ENCODE results near the gene SLCO2B1.

Gene SLCO2B1

DNA sequence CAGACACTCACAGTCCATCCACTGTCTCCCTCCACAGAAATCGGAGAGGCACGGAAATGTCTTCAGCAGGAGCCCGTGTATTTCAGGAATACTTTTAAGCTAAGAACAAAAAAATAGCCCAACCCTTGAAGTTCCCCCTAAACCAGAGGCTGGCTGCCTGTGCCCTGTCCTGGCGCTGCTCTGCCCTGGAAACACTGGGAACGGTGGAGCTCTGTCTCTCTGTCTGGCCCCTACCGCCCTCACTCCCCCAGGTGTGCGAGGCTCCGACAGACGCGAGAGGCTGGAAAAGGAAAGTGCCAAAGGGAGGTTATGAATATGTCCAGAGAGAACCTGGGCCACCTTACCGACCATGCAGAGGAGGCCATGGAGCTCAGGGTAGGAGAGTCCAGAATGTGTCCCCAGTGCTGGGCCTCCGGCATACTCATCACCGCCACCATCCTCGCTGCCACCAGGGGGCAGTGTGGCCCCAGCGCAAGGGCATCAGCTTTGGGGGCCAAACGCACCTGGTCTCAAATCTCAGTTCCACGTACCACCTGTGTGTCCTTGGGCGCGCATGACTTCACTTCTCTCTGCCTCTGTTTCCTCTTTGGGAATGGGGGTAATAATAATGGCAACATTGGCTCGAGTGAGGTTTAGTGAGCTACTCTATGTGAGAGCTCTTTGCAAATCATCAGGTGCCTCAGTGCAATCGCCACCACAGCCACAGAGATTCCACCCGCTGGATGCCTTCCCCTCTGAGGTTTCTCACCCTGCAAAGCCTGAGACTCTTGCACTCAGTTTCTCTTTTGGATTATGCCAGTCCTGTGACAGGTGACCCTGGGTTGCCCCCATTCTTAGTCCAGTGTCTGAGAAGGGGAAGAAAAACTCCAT is 10.4 kb upstream of the SLCO2B1 start:
- Mint-ChIP-seq H3K27ac (no peak overlapping the region), H3K4me1 (peaks cover 27% of the 10 kb centered on the region), H3K9me3 (no peaks in the 10 kb centered on the region), H3K27me3 (peaks cover 13% of the 10 kb centered on the region), H3K4me3 (no peak overlapping the region)
- DNase-seq (peak; percentile 75 to 78), ATAC-seq (peak; percentile 63)

DNA sequence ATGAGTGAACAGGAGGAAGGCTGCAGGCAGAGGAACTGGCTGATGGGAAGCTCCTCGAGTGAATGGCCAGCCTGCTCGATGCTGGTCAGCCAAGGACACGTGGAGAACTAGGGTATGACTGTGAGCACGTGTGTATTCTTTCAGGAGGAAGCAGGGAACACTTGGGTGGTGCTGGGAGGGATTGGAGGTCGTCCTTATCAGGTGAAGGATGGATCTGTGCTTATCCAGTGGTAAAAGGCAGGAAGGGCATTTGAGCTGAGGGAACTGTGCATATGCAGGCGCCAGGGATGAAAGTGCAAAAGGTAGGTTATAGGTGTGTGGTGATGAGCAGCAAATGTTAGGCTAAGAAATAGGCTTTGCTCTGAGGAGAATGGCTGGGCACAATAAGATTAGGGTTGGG is 9.7 kb upstream of the SLCO2B1 start:
- H3K9me3 Mint-ChIP-seq, result no peaks in the 10 kb centered on the region
- peaks cover 13% of the 10 kb centered on the region for H3K27me3 Mint-ChIP-seq
- DNase-seq (no peak), ATAC-seq (no peak)
- no peak overlapping the region for H3K4me3 Mint-ChIP-seq
- peaks cover 27% of the 10 kb centered on the region for H3K4me1 Mint-ChIP-seq
- no peak overlapping the region for H3K27ac Mint-ChIP-seq

DNA sequence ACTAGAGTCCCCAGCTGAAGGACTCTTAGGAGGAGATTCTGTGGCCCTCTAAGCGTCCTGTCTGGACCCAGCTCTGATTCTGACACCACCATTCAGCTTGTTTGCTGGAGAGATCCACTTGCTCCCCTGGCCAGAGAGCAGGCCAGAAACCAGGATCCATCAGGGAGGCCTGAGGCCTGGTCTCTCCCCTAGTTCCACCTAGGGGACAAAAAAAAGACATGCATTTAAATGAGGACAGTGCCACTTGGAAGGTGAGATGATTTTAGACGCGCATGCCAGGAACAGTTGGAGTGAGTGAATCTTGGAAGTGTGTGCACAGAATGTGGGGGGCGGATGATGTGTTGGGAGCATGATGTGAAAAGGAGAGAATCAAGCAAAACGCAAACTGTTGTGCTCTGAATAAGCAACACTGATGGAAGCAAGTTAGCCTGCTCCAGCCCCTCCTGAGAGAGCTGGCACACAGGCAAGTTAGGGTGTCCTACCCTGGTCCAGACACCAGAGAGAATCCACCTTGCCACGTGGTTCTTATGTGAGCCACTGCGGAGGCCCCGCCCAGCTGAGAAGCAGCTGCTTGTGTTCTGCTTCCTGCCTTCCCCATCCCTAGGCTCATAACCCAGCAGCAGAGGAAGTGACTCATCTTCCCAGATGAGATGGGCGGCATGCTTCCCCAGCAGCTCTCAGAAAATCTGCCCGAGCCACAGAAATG is 8.0 kb upstream of the SLCO2B1 start:
- DNase-seq, result peak; percentile 51 to 82
- H3K9me3 Mint-ChIP-seq, result no peaks in the 10 kb centered on the region
- no peaks in the 10 kb centered on the region for H3K27me3 Mint-ChIP-seq
- H3K4me3 Mint-ChIP-seq, result peak overlapping the region; percentile 24 to 65
- ATAC-seq, result peak; percentile 94
- H3K27ac Mint-ChIP-seq, result no peak overlapping the region
- H3K4me1 Mint-ChIP-seq, result peaks cover 27% of the 10 kb centered on the region

DNA sequence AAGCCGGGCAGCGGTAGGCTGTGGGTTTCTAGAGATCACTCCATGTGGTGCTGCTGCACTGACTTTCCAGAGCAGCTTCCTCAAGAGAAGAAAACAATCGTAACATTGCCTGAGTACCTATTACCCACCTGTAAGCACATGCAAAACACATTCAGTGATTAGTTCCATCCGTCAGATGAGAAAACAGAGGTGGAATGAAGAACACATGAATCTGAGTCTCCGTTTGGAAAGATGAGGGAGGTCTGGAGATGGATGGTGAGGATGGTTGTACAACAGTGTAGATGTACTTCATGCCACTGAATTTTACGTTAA is 7.5 kb upstream of the SLCO2B1 start:
- DNase-seq (no peak), ATAC-seq (no peak)
- Mint-ChIP-seq H3K27ac (no peak overlapping the region), H3K27me3 (no peaks in the 10 kb centered on the region), H3K4me1 (peaks cover 27% of the 10 kb centered on the region), H3K9me3 (no peaks in the 10 kb centered on the region), H3K4me3 (peak overlapping the region; percentile 24 to 65)

DNA sequence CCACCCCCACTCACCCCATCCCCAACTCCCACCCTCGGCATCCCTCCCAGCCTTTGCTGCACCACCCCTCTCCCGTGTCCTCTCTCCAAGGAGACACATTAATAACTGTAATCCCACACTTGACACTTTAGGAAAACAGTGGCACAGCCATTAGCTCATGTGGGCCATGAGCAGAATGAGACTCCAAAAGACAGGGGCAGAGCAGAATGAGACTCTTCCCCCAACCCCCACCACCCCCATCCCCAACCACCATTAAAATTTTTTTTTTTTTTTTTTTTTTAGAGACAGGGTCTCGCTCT is 6.2 kb upstream of the SLCO2B1 start:
- no peaks in the 10 kb centered on the region for H3K9me3 Mint-ChIP-seq
- DNase-seq, result no peak
- H3K27me3 Mint-ChIP-seq, result no peaks in the 10 kb centered on the region
- ATAC-seq, result no peak
- H3K4me1 Mint-ChIP-seq, result peaks cover 27% of the 10 kb centered on the region
- H3K27ac Mint-ChIP-seq, result no peak overlapping the region
- no peak overlapping the region for H3K4me3 Mint-ChIP-seq

DNA sequence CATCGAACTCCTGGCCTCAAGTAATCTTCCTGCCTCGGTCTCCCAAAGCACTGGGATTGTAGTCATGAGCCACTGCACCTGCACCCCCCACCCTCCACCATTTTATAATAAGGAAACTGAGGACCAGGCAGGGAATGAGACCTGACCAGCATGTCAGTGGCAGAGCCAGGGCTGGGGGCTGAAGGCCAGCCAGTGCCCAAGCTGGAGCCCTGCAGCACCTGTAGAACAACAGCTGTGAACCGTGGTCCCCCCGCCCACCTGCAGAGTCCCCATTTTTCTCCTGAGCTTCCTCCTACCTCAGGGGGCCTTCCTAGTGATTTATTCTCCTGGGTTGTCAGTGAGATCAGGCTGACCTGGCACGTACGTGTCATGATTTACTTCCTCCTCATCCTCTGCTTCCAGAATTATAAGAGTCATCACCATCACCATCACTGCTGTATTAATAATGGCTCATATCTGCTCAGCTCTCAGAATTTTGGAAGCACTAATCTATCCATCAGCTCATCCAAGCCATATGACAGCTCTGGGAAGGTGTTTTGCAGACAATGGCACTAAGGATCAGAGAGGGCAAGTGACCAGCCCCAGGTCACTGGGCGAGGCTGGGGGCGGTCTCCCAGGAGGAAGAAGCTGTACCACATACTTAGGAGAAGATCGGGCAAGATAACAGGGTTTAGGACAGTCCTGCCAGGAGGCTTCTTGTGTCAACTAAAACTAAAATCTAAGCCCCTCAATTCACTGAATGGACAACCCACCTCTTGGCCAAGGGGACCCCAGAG is 5.5 kb upstream of the SLCO2B1 start:
- Mint-ChIP-seq H3K27me3 (no peaks in the 10 kb centered on the region), H3K4me1 (peaks cover 27% of the 10 kb centered on the region), H3K4me3 (no peak overlapping the region), H3K27ac (no peak overlapping the region), H3K9me3 (no peaks in the 10 kb centered on the region)
- peak in 1 of 2 donors; percentile 3 for DNase-seq
- ATAC-seq, result no peak

DNA sequence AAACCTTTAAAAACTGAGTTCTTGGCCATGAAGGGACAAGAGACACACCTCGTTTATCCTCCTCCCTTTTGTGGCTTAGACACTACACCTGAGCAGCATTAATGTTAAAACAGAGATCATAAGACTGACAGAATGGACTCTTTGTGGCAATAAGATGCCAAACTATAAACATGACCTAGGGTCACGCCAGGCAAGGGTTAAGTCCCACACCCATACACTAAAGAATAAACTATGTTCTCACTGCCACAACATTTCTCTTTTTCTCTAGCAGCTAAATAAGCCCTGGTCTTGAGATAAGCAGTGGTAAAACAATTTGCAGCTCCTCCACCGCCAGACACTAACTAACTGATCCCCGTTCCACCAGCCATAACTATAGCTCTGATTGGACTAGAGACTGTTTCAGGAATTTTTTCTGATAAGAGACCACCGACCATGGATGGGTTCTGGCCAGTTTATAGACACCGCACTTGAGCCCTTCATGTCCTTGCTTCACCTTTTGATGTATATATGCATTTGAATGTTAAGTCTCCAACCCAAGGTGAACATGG is 4.9 kb upstream of the SLCO2B1 start:
- no peaks in the 10 kb centered on the region for H3K9me3 Mint-ChIP-seq
- DNase-seq, result no peak
- no peak overlapping the region for H3K4me3 Mint-ChIP-seq
- no peaks in the 10 kb centered on the region for H3K27me3 Mint-ChIP-seq
- peaks cover 24% of the 10 kb centered on the region for H3K4me1 Mint-ChIP-seq
- no peak overlapping the region for H3K27ac Mint-ChIP-seq
- ATAC-seq, result no peak

DNA sequence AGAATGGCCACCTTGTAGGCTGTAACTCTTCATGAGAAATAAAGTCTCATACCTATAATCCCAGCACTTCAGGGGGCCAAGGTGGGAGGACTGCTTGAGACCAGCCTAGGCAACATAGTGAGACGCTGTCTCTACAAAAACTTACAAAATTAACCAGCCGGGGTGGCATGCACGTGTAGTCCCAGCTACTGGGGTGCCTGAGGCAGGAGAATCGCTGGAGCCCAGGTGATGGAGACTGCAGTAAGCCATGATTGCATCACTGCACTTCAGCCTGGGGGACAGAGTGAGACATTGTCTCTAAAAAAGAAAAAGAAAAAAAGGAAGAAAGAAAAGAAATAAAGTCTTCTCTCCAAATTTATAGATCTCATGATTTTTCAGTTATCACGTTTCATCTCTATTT is 4.2 kb upstream of the SLCO2B1 start:
- no peak for ATAC-seq
- Mint-ChIP-seq H3K9me3 (no peaks in the 10 kb centered on the region), H3K27me3 (no peaks in the 10 kb centered on the region), H3K27ac (no peak overlapping the region), H3K4me3 (no peak overlapping the region), H3K4me1 (peaks cover 22% of the 10 kb centered on the region)
- no peak for DNase-seq

DNA sequence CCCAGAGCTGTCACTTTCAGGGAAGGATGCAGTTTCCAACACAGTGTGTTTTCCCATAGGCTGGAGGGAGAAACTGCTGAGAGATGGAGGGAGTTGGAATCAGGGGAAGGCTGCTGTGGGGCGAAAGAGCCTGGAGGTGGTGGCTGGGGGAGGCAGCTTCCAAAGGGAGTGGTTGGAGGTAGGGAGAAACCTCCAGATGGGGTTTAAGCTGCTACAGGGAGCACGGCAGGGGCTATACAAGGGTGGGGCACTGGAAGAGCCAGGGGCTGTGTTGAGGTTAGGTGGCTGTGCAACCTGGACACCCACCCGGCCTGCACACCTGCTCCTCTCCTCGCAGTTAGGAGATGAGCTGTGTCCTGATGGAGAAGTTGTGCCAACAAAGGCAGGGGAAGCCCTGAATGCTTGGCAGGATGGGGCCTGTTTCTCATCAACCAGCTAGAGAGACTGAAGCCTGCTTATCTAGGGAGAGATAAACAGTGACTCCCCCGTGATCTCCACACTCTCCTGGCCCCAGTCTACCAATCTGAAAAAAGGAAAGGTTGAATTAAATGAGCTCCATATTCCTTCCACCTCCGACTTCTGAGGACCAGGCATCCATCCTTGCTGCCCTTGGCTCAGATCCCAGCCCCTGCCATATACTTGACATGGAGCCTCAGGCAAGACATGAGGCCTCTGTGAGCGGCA is 3.6 kb upstream of the SLCO2B1 start:
- no peak for DNase-seq
- Mint-ChIP-seq H3K4me1 (peaks cover 22% of the 10 kb centered on the region), H3K9me3 (no peaks in the 10 kb centered on the region), H3K4me3 (no peak overlapping the region), H3K27me3 (no peaks in the 10 kb centered on the region), H3K27ac (no peak overlapping the region)
- ATAC-seq, result no peak

DNA sequence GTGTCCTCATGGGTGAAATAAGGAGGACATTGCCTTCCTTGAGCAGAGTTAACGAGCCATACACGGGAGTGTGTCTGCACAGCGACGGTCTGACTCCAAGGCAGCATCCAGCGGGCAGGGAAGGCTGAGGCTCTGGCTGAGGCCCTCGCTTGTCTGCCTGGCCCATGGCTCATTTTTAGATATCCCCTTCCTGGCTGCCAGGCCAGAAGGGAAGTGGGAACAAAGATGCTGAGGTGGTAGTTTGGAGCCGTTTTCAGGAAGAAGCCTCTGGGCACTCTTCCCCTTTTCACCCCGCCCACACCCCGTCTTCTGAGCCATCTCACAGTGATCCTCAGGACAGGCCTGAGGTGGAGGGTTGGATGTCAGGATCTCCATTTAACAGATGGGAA is 3.0 kb upstream of the SLCO2B1 start:
- Mint-ChIP-seq H3K27me3 (no peaks in the 10 kb centered on the region), H3K4me1 (peaks cover 17% of the 10 kb centered on the region), H3K4me3 (no peak overlapping the region), H3K9me3 (no peaks in the 10 kb centered on the region), H3K27ac (peak overlapping the region in 1 of 2 donors; percentile 5)
- ATAC-seq, result no peak
- no peak for DNase-seq

DNA sequence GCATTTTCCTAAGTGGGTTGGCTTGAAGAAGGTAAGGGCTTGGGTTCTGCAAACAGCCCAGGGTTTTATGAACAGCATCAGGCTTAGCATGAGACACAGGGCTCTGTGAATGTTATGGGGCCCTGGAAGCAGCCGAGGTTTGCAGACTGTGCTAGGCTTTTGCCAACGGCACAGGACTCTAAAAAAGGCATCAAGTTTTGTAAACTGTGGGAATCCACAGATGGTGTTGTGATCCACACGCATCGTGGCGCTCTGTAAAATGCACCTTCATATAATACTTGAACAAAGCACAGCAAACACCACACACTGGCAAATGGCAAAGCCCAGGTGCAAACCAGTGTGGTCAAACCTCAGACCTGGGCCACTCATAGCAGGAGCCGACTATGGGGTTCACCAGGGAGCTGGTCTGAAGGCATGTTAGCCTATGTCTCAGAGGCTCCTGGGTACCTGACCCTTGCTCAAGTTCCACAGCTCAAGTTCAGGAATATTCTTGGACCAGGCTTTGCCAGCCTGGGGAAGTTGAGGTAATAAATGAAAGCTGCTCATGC is 2.4 kb upstream of the SLCO2B1 start:
- H3K4me3 Mint-ChIP-seq, result no peak overlapping the region
- DNase-seq (peak in 1 of 2 donors; percentile 49), ATAC-seq (peak; percentile 80)
- peaks cover 16% of the 10 kb centered on the region for H3K4me1 Mint-ChIP-seq
- no peaks in the 10 kb centered on the region for H3K27me3 Mint-ChIP-seq
- no peaks in the 10 kb centered on the region for H3K9me3 Mint-ChIP-seq
- no peak overlapping the region for H3K27ac Mint-ChIP-seq

DNA sequence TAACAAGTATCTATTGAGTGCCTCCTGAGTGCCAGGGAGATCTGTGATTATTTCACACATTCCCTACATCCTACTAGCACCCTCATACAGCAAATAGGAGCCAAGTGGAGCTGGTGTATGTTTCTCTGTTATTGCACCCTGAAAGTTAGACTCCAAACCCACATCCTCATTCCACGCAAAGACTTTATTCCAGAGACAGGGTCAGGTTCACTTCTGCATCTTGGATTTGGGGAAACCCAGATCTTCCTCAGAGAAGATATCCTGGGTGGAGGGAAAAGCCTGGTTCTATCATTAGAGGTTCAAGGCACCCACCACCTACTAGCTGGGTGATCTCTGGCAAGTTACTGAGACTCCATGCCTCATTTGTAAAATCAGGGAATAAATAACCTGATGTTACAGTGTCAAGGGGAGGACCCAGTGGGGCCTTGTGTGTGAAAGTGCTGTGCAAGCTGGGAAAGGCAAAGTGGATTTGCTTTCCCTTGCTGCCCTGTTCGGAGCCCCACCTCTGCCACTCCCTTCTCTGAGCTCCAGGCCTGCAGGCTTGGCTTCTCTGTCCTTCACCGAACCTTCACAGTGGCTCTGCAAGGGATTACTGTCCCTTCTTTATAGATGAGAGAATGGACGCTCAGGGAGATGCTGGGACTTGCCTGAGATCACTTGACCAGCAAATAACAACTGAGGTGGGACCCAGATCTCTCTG is 991 bp upstream of the SLCO2B1 start:
- Mint-ChIP-seq H3K9me3 (no peaks in the 10 kb centered on the region), H3K4me1 (peaks cover 5% of the 10 kb centered on the region), H3K4me3 (no peak overlapping the region), H3K27me3 (no peaks in the 10 kb centered on the region), H3K27ac (no peak overlapping the region)
- DNase-seq, result no peak
- ATAC-seq, result no peak

DNA sequence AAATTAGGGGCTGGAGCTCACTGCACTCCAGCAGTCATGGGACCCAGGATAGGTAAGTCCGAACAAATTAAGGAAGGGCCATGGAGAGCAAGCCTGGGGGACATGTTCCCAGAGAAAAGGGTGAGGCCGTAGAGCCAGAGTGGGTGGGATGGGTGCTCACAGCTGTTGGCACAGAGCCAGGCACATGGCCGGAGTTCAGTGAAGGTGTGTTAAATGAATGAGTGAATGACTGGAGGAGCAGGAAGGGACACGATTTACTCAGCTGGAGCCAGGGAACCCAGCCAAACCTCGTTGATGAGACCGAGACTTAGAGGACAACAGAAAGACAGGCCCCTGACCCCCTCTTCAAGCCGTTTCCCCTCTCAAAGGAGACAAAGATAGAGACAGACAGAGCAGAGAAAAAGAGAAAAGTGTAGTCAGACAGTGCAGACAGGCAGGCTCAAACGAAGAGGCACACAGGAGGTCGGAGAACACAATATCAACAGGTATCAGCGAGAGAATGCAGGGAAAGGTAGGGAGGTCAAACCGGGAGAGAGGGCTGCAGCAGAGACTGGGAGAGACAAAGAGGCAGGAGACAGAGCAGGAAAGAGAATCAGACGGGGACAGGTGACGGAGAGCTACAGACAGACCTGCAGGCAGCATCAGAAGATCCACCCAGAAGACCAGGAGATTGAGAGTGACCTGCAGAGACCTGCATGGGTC is 590 bp downstream of the SLCO2B1 start:
- peaks cover 5% of the 10 kb centered on the region for H3K4me1 Mint-ChIP-seq
- no peak overlapping the region for H3K27ac Mint-ChIP-seq
- no peaks in the 10 kb centered on the region for H3K27me3 Mint-ChIP-seq
- H3K9me3 Mint-ChIP-seq, result no peaks in the 10 kb centered on the region
- no peak overlapping the region for H3K4me3 Mint-ChIP-seq
- ATAC-seq (no peak), DNase-seq (no peak)

DNA sequence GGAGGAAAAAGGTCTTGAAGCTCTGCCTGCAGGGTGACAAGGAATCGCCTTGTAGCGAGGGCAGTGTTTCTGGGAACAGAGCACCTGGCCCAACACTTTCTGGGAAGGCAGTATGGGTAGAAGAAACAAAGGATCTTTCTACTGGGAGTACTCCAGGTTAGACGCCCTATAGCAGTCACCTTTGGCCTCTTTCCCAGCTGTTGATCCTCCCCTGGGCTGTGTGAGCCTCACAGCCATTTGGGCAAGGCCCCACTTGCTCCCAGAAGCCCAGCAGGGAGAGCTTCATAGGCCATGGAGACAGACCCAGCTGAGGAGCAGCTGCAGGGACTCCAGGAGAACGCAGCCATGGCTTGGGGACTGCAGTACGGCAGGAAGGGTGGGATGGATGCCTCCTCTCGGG is 1.2 kb downstream of the SLCO2B1 start:
- ATAC-seq, result no peak

More for the DNA sequence above, 1.2 kb downstream of the SLCO2B1 start:
- DNase-seq, result no peak
- no peak overlapping the region for H3K27ac Mint-ChIP-seq
- H3K4me1 Mint-ChIP-seq, result peaks cover 5% of the 10 kb centered on the region
- H3K4me3 Mint-ChIP-seq, result no peak overlapping the region
- no peaks in the 10 kb centered on the region for H3K27me3 Mint-ChIP-seq
- no peaks in the 10 kb centered on the region for H3K9me3 Mint-ChIP-seq

Measured in stimulated activated naive CD8-positive, alpha-beta T cell treated with anti-CD3 and anti-CD28 coated beads, Interleukin-15, amount 100 ng/mL, for 72 hours (primary cell).